SK-N-SH (cell line): ENCODE measurements around the gene RSAD2. TPM values are rescaled to one million over a fixed set of nuclear protein-coding genes. Genes with fewer than 3 reads are reported as not detected.

Source experiments
- CTCF ChIA-PET: fragments of 300-600, 350-600 bp; formaldehyde crosslinking; extraction: SDS; loops from one replicate; lab custom pipeline; 2021; lab: Yijun Ruan, JAX
- POLR2A ChIA-PET: fragments of 350-600 bp; sonication (Branson Sonifier 250); formaldehyde crosslinking; extraction: SDS; loops from one replicate; lab custom pipeline; 2020; ENCODE audit warnings: antibody characterized with exemption, inconsistent platforms; lab: Yijun Ruan, JAX
- DNase-seq: peaks from one replicate; pipeline ENCODE4 v3.0.0; 2012
- H2AFZ ChIP-seq: fragments of 200-600 bp; sonication (generic); 2 replicates; pipeline ENCODE4 v1.8.1; 2016; ENCODE audit warnings: antibody characterized with exemption, mild to moderate bottlenecking, low read depth
- H3F3A ChIP-seq: fragments of 200-600 bp; sonication (generic); replicated peaks from 2 replicates; pipeline ENCODE3; 2016; ENCODE audit warnings: antibody characterized with exemption, mild to moderate bottlenecking; ENCODE audit not compliant: insufficient read depth
- H3K27ac ChIP-seq, 2 experiments: fragments of 200-500 bp in 1 of 2; fragments of 200-600 bp in 1 of 2; sonication (Bioruptor generic) in 1 of 2; sonication (generic), shearing (Covaris generic) in 1 of 2; 2 replicates each; pipeline versions ENCODE4 v1.5.1 to v1.6.1; 2014 to 2016; ENCODE audit warnings: low read depth in 2 of 2, inconsistent platforms in 1 of 2, low read length in 1 of 2, mild to moderate bottlenecking in 1 of 2, mixed read lengths in 1 of 2
- H3K27me3 ChIP-seq: fragments of 200-600 bp; sonication (generic), shearing (Covaris generic); 2 replicates; pipeline ENCODE4 v1.6.1; 2016; ENCODE audit warnings: mixed run types; ENCODE audit not compliant: insufficient read depth
- H3K36me3 ChIP-seq, 2 experiments: fragments of 200-500 bp in 1 of 2; fragments of 200-600 bp in 1 of 2; sonication (Bioruptor generic) in 1 of 2; sonication (generic) in 1 of 2; replicated peaks in 1 of 2; 2 replicates each; pipeline versions ENCODE3 to v1.5.1; 2014 to 2016; ENCODE audit warnings: low read length in 1 of 2, mild to moderate bottlenecking in 1 of 2; ENCODE audit not compliant: insufficient read depth in 2 of 2, control insufficient read depth in 1 of 2
- H3K4me1 ChIP-seq, 2 experiments: fragments of 200-500 bp in 1 of 2; fragments of 200-600 bp in 1 of 2; sonication (Bioruptor generic) in 1 of 2; sonication (generic), shearing (Covaris generic) in 1 of 2; 2 replicates each; pipeline versions ENCODE4 v1.5.1 to v1.6.1; 2014 to 2016; ENCODE audit warnings: low read depth in 1 of 2, low read length in 1 of 2, mixed run types in 1 of 2; ENCODE audit not compliant: insufficient read depth in 2 of 2, control insufficient read depth in 1 of 2
- H3K4me2 ChIP-seq: fragments of 200-600 bp; sonication (generic), shearing (Covaris generic); 2 replicates; pipeline ENCODE4 v1.6.1; 2017; ENCODE audit warnings: mixed run types
- H3K4me3 ChIP-seq, 2 experiments: fragments of 200-500 bp in 1 of 2; fragments of 200-600 bp in 1 of 2; sonication (Bioruptor generic) in 1 of 2; sonication (generic), shearing (Covaris generic) in 1 of 2; 2 replicates each; pipeline versions ENCODE4 v1.5.1 to v1.8.1; 2014 to 2016; ENCODE audit warnings: low read depth in 2 of 2, inconsistent platforms in 1 of 2, low read length in 1 of 2, mild to moderate bottlenecking in 1 of 2, mixed read lengths in 1 of 2, moderate library complexity in 1 of 2
- H3K79me2 ChIP-seq: fragments of 200-600 bp; sonication (generic); 2 replicates; pipeline ENCODE4 v1.8.1; 2017; ENCODE audit warnings: mild to moderate bottlenecking; ENCODE audit not compliant: insufficient read depth
- H3K9ac ChIP-seq: fragments of 200-600 bp; sonication (generic); 2 replicates; pipeline ENCODE4 v1.6.1; 2017; ENCODE audit warnings: mixed run types
- H3K9me2 ChIP-seq: fragments of 200-600 bp; sonication (generic); 2 replicates; pipeline ENCODE4 v1.6.1; 2017; ENCODE audit warnings: mixed run types
- H3K9me3 ChIP-seq: fragments of 200-600 bp; sonication (generic); 2 replicates; pipeline ENCODE4 v1.6.1; 2017; ENCODE audit warnings: mixed run types, mild to moderate bottlenecking, moderate library complexity
- H4K20me1 ChIP-seq: fragments of 200-600 bp; sonication (generic); 2 replicates; pipeline ENCODE4 v1.6.1; 2017; ENCODE audit warnings: mild to moderate bottlenecking, mixed run types; ENCODE audit not compliant: insufficient read depth
- CHD2 ChIP-seq: fragments of 150-350 bp; IDR thresholded peaks from 2 replicates; pipeline ENCODE4 v1.6.1; 2018; ENCODE audit warnings: low read length; ENCODE audit not compliant: partially characterized antibody
- IRF3 ChIP-seq: fragments of 150-350 bp; IDR thresholded peaks from 2 replicates; pipeline ENCODE4 v1.6.1; 2016; ENCODE audit warnings: mild to moderate bottlenecking, low read depth, low read length
- POLR2AphosphoS5 ChIP-seq: IDR thresholded peaks from 2 replicates; pipeline ENCODE4 v1.6.1; 2012; ENCODE audit warnings: low read depth, low read length
- RAD21 ChIP-seq: IDR thresholded peaks from 2 replicates; pipeline ENCODE4 v1.6.1; 2012; ENCODE audit warnings: mild to moderate bottlenecking, low read length
- RFX5 ChIP-seq: IDR thresholded peaks from 2 replicates; pipeline ENCODE4 v1.6.1; 2012; ENCODE audit warnings: mild to moderate bottlenecking, improper control_type of control experiment, low read length
- SMC3 ChIP-seq: IDR thresholded peaks from 2 replicates; pipeline ENCODE4 v1.6.1; 2012; ENCODE audit warnings: low read depth, low read length, improper control_type of control experiment
- TCF12 ChIP-seq: IDR thresholded peaks from 2 replicates; pipeline ENCODE4 v1.4.0; 2012
- WGBS: methylation state at CpG from one replicate; pipeline ENCODE4 v1.1.6; 2017; ENCODE audit warnings: low lambda C conversion rate; 5-methylcytosine and 5-hydroxymethylcytosine counted together
- polyA plus RNA-seq, 3 experiments: library from polyadenylated mRNA; depleted of rRNA; stranded (reverse); fragments of >200 nt; gene quantifications; 2 replicates each; pipeline ENCODE4 v1.2.3, GENCODE V29; 2012
- TF ChIP-seq, protein P1 (sequence below): IDR thresholded peaks from 2 replicates; pipeline ENCODE4 v1.6.1; 2012; ENCODE audit warnings: mild to moderate bottlenecking, low read depth, low read length, moderate library complexity
- TF ChIP-seq, protein P2 (sequence below): fragments of 200-600 bp; sonication (generic); IDR thresholded peaks from 2 replicates; pipeline ENCODE4 v1.6.1; 2017; ENCODE audit warnings: antibody characterized with exemption, mild to moderate bottlenecking, moderate library complexity

Gene RSAD2
- polyA plus RNA-seq, 1 of the 3 experiments (the other 2 are of a cell fraction) = 0.35 TPM

DNA sequence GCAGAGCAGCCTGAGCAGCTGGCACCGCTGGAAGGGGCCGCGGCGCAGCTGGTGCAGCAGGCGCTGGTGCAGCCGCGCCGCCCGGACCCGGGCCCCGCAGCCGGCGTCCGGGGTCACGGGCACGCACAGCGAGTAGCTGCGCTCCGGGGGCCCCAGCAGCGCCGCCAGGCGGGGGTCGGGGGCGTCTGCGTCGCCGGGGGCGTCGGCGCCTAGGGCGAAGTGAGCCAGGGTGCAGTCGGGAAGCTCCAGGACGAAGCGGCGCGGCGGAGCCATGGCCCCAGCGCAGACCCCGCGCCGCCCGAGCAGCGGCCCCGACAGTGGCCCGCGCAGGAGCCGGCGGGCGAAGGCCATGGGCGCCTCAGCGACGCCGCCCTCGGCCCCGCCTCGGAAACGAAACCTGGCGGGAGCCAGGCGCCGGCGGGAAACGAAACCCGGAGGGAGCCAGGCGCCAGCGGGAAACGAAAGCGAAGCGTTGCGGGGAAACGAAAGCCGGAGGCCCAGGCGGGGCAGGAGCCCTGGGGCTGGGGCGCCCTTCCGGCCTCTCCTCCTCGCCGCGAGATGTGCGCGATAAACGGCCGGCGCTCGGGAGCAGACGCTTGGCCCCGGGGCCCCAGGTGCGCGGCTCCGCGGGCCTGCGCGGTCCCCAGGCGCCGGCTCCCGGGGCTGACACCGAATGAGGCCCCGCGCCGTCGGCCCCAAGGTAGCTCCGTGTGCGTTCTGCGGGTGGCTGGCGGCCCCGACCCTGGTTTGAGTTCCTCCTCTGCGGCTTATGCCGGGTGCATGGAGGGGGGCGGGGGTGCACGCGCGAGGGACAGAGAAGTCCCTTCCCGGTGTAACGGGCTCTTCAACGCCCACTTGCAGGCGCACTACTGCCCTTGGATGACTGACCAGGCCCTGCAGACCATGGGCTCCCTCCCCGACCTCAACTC is 12.0 kb upstream of the RSAD2 start, which contains the start of gene CMPK2 (continued):
- TF ChIP-seq, protein P1, sequence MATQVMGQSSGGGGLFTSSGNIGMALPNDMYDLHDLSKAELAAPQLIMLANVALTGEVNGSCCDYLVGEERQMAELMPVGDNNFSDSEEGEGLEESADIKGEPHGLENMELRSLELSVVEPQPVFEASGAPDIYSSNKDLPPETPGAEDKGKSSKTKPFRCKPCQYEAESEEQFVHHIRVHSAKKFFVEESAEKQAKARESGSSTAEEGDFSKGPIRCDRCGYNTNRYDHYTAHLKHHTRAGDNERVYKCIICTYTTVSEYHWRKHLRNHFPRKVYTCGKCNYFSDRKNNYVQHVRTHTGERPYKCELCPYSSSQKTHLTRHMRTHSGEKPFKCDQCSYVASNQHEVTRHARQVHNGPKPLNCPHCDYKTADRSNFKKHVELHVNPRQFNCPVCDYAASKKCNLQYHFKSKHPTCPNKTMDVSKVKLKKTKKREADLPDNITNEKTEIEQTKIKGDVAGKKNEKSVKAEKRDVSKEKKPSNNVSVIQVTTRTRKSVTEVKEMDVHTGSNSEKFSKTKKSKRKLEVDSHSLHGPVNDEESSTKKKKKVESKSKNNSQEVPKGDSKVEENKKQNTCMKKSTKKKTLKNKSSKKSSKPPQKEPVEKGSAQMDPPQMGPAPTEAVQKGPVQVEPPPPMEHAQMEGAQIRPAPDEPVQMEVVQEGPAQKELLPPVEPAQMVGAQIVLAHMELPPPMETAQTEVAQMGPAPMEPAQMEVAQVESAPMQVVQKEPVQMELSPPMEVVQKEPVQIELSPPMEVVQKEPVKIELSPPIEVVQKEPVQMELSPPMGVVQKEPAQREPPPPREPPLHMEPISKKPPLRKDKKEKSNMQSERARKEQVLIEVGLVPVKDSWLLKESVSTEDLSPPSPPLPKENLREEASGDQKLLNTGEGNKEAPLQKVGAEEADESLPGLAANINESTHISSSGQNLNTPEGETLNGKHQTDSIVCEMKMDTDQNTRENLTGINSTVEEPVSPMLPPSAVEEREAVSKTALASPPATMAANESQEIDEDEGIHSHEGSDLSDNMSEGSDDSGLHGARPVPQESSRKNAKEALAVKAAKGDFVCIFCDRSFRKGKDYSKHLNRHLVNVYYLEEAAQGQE = no peak
- TF ChIP-seq POLR2AphosphoS5 (no peak), IRF3 (no peak), CHD2 (no peak), TCF12 (no peak)

GRCh38 chr2:6866275-6866671 is 11.3 kb upstream of the RSAD2 start:
- no peaks in the 10 kb centered on the region for H3K79me2 ChIP-seq
- H3K27ac ChIP-seq = no peak overlapping the region
- H3K4me2 ChIP-seq = peak overlapping the region; percentile 78
- no peaks in the 10 kb centered on the region for H4K20me1 ChIP-seq
- peak overlapping the region; percentile 75 to 82 for H3K4me3 ChIP-seq
- H3K9ac ChIP-seq = peak overlapping the region; percentile 73; the same call in 1 of the 2 replicates
- ChIA-PET POLR2A (interaction anchor here (0.7 kb wide), 1 partner anchor 192 kb away, joined by 4 read pairs; no protein-coding TSS in a partner anchor), CTCF (interaction anchor here (0.8 to 4.8 kb wide), 20 partner anchors 9 to 179 kb away, joined by 3 to 32 read pairs (median 4); partner anchors contain the start of gene RSAD2)
- no peaks in the 10 kb centered on the region for H3K9me2 ChIP-seq
- H3F3A ChIP-seq = no peaks in the 10 kb centered on the region
- WGBS = 26% methylated on average over 9 of the region's 9 CpGs
- H3K4me1 ChIP-seq = peaks cover 5 to 10% of the 10 kb centered on the region in 2 experiments; a peak in 2 of 4 replicates
- DNase-seq = peak; percentile 60
- peak; percentile 25; the same call in 1 of the 2 replicates for TF ChIP-seq SMC3
- TF ChIP-seq RFX5 = no peak
- TF ChIP-seq, protein P2, sequence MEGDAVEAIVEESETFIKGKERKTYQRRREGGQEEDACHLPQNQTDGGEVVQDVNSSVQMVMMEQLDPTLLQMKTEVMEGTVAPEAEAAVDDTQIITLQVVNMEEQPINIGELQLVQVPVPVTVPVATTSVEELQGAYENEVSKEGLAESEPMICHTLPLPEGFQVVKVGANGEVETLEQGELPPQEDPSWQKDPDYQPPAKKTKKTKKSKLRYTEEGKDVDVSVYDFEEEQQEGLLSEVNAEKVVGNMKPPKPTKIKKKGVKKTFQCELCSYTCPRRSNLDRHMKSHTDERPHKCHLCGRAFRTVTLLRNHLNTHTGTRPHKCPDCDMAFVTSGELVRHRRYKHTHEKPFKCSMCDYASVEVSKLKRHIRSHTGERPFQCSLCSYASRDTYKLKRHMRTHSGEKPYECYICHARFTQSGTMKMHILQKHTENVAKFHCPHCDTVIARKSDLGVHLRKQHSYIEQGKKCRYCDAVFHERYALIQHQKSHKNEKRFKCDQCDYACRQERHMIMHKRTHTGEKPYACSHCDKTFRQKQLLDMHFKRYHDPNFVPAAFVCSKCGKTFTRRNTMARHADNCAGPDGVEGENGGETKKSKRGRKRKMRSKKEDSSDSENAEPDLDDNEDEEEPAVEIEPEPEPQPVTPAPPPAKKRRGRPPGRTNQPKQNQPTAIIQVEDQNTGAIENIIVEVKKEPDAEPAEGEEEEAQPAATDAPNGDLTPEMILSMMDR = peak; percentile 59
- TF ChIP-seq RAD21 = peak; percentile 56
- no peaks in the 10 kb centered on the region for H3K36me3 ChIP-seq
- H2AFZ ChIP-seq = peak overlapping the region; percentile 89
- H3K27me3 ChIP-seq = no peaks in the 10 kb centered on the region
- H3K9me3 ChIP-seq = no peaks in the 10 kb centered on the region
